ENCODE measurements around the gene PSMD1.

PSMD1 gene

DNA sequence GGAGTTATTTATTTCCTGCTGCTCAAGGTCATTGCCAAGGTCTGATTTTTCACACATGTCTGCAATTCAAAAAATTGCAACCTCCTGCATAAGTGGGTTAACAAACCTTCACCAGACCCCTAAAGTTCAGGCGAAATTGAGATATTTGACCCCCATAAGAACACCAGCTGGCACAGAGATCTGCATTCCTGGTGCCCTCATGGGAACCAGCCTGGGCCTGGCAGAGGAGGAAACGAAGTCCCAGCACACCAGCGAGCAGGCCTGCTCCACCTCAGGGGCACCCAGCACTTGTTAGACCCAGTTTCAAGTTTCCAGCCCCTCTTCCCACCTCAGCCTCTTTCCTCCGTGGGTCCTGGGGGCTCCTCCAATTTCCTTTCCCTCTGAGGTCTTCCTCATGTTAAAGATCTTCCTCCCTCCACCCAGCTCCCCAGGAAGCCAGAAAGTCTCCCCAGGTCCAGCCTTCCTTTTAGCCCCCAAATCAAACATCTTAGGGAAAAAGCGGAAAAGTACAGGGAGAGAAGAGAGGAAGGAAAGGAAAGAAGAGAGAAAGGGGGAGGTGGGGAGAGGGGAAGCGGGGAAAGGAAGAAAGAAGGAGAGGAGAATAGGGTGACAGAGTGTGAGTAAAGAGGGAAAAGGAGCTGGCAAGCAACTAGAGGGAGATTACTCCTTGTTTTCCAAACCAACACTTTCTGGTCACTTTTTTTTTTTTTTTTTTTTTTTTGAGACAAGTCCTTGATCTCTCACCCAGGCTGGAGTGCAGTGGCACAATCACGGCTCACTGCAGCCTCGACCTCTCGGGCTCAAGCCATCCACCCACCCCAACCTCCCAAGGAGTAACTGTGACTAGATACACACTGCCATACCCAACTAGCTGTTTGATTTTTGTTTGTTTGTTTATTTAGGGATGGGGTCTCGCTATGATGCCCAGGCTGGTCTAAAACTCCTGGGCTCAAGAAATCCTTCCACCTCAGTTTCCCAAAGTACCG, 23.2 kb upstream of the PSMD1 start:
- DNase-seq (ENCODE audit: low read depth, low spot score), result no peak
- TF ChIP-seq CTCF (IDR thresholded peaks at IDR 0.05; ENCODE audit: insufficient read depth, low read length, missing control alignments), result no peak
- ChIA-PET CTCF (interaction anchor here (0.9 kb wide), 1 partner anchor 178 kb away, joined by 3 read pairs; no protein-coding TSS in a partner anchor), POLR2A (no interaction called here)
- H3K4me3 ChIP-seq (ENCODE audit: low read depth, low read length), result no peak overlapping the region

DNA sequence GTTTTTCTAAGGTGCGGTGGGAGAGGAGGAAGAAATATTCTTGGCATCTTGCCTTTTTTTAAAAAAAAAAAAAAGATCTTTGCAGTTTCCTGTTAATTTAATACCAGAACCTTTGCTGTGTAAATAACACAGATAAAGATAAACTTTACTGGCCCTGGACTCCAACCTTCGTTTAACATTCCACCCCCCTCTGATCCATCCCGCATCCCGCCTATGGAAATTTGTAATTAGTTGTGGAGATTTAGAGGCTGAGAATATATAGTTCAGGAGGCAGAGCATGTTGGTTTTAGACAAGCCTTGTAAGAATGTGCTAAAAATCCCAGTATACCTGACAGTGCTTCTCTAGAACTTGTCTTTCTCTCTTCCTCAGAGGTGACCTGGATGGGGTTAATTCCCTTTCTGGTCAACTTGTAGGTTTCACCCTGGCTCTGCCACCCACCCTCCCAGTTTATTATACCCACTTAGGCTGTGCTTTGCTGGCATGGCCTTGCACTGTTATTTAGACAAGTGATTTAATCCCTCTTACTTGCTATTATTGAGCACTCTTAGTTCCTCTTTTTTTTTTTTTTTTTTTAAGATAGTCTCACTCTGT, 22.3 kb upstream of the PSMD1 start:
- H3K4me3 ChIP-seq (ENCODE audit: low read depth, low read length), result no peak overlapping the region
- ChIA-PET POLR2A (no interaction called here), CTCF (interaction anchor here (2.2 kb wide), 1 partner anchor 19 kb away, joined by 10 read pairs; no protein-coding TSS in a partner anchor)
- DNase-seq (ENCODE audit: low read depth, low spot score), result no peak
- TF ChIP-seq CTCF (IDR thresholded peaks at IDR 0.05; ENCODE audit: insufficient read depth, low read length, missing control alignments), result no peak

GRCh38 chr2:231036131-231036530, 20.5 kb upstream of the PSMD1 start:
- no peak for TF ChIP-seq CTCF (IDR thresholded peaks at IDR 0.05; ENCODE audit: insufficient read depth, low read length, missing control alignments)
- no peak for DNase-seq (ENCODE audit: low read depth, low spot score)
- ChIA-PET POLR2A (no interaction called here), CTCF (interaction anchor here (1.4 to 2.2 kb wide), 2 partner anchors 14 to 17 kb away, joined by 3 to 10 read pairs; no protein-coding TSS in a partner anchor)
- H3K4me3 ChIP-seq (ENCODE audit: low read depth, low read length), result no peak overlapping the region

- ChIA-PET POLR2A (no interaction called here), CTCF (interaction anchor here (2.2 kb wide), 1 partner anchor 16 kb away, joined by 10 read pairs; no protein-coding TSS in a partner anchor)
- no peak for TF ChIP-seq CTCF (IDR thresholded peaks at IDR 0.05; ENCODE audit: insufficient read depth, low read length, missing control alignments)
- DNase-seq (ENCODE audit: low read depth, low spot score), result no peak
- no peak overlapping the region for H3K4me3 ChIP-seq (ENCODE audit: low read depth, low read length)
These were observed 20.0 kb upstream of the PSMD1 start for GRCh38 chr2:231036578-231037106.

GRCh38 chr2:231037202-231037730, 19.4 kb upstream of the PSMD1 start, which contains the start of gene C2orf72:
Gene C2orf72 (plus strand): TSS chr2:231037523. CDS start chr2:231037566, 43 bp downstream.
- ChIA-PET POLR2A (no interaction called here), CTCF (no interaction called here)
- H3K4me3 ChIP-seq (ENCODE audit: low read depth, low read length), result peak within 1 kb of the TSS; percentile 6; the same call in 1 of the 2 replicates
- no peak for TF ChIP-seq CTCF (IDR thresholded peaks at IDR 0.05; ENCODE audit: insufficient read depth, low read length, missing control alignments)
- no peak for DNase-seq (ENCODE audit: low read depth, low spot score)

All from AG04449 (cell line).